GM19240 (cell line): ENCODE data around the gene HDGFL3.
"Not testable (repeated sequence)": the region's sequence is repeated elsewhere in the genome, so short reads cannot be mapped to it uniquely, and the experiment has no call there.

Source experiments
- DNase-seq: peaks from one replicate; pipeline ENCODE4 v3.0.0; 2011; ENCODE audit warnings: low spot score; ENCODE audit not compliant: insufficient read length

Gene HDGFL3

DNA sequence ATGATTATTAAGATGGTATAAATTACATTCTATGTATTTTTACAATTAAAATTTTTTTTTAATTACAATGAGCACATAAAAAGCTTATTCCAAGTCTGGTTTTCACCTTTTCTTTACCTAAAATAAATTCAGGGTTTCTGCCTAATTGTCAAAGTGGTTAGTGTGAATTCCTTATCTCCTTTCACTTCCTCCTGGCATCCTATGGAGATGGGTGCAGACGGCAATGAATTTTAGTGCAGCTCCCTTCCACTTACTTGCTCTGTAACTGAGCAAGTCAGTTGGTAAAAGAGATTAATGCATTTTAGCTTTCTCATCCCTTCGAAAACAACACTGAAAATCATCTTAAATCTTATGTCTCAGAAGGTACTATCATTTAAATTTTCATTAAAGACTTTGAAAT is 13.1 kb downstream of the HDGFL3 start:
- DNase-seq = no peak

DNA sequence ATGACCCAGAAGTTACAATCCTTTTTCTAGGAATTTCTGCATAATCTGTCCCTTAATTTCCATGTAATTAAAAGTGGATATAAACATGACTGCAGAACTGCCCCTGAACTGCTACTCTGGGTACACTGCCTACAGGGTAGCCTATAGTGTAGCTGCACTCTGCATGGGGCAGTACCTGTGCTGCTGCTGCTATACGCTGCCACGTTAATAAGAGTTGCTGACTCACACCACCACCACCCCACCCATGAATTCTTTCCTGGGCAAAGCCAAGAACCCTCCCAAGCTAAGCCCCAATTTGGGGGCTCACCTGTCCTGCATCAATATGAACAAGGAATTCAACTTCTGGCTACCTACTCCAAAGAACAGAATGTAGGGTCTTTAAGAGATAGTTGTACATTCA is 13.9 kb downstream of the HDGFL3 start:
- DNase-seq = no peak

DNA sequence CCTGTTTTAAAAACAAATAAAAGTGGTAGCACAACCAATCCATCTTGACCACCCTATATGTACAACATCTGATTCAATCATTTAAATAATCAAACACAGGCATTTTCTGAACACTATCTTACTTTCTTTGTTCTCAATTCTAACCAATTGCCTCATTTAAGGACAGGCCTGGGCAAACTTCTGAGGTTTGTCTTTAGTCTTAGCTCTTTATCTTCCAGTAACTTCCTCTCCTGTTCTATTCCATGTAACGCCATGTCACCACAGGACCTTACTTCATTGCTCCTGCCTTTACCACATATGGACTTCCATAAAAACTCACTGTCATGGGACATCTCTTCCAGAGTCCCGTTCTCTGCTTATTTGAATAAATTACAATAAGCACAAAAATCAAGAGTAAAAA is 14.9 kb downstream of the HDGFL3 start:
- no peak for DNase-seq

DNA sequence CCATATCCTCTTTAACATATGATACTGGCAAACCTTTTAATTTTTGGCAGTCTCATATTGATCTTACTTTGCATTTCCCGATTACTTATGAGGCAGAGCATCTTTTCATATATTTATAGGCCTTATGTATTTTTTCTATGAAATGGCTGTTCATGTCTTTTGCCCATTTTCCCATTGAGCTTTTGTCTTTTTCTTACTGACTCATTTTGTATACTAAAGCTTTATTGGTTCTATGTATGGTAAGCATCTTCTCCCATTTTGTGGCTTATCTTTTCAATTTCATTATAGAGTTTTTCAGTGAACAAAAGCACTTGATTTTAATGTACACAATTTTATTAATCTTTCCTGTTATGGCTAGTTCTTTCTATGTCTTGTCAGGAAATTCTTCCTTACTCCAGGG is 17.2 kb downstream of the HDGFL3 start:
- DNase-seq = no peak

DNA sequence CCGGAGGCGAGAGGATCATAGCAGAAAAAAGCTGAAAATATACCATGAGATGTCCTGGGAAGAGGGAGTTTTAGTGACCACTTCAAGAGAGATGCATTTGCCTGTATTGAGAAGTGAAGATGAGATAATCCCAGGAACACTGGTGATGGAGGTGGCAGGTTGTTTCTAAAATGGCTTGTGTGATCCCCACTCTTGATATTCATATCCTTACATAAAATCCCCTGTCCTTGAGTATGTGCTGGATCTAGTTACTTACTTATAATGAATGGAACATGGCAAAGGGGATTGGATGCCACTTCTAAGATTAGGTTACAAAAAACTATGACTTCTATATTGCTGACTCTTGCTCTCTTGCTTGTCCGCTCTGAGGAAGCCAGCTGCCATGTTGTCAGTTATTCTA is 22.1 kb downstream of the HDGFL3 start:
- no peak for DNase-seq

DNA sequence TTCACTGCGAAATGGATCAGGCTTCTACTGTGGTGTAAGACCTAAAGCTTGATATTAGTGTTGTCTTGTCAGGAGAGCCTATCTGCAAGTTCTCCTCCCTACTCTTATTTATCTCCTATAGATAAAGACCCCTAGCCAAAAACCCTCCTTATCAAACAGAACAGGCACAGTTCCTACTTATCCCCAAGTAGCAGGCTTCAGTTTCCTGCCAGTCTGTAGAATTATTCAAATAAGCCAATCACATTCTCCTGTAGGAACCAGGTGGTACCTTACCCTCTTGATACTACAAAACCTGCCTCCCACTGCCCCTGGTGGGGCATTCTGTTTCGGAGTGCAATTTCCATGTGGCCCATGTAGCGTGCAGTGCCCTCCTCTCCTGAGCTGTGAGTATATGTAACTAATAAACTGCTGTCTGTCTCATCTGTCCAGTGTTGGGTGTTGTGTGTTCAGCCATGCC is 28.7 kb downstream of the HDGFL3 start:
- no peak for DNase-seq

DNA sequence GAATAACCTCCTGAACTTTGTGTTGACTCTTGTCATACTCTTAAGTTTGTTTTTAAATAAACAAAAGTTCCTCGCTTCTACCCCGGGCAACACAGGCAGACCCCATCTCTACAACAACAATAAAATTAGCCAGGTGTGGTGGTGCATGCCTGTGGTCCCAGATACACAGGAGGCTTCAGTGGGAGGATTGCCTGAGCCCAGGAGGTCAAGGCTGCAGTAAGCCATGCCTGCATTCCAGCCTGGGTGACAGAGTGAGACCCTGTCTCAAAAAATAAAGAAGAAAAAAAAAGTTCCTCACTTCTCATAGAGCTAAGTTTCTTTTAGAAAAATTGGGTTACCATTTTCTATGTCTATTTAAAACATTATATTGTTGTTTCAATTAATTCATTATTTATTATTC is 29.2 kb downstream of the HDGFL3 start:
- no peak for DNase-seq

DNA sequence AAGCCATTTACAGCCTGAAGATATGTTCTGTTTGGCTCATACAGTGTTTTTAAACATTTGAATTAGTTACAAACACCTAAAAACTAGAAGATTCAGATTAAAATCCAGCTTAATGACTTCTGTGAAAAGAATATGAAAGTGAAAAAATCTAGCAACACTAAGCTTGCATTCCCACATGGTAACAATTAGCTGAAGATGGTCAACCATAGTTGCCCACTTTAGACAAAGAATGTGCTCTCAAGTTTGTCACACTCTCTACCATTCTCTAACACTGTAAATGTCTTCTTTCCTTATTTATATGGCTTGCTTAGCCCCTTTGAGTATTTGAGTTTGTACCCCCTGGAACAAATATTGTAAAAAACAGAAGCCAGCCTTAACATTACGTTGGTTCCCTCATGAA is 32.7 kb downstream of the HDGFL3 start:
- DNase-seq = no peak

DNA sequence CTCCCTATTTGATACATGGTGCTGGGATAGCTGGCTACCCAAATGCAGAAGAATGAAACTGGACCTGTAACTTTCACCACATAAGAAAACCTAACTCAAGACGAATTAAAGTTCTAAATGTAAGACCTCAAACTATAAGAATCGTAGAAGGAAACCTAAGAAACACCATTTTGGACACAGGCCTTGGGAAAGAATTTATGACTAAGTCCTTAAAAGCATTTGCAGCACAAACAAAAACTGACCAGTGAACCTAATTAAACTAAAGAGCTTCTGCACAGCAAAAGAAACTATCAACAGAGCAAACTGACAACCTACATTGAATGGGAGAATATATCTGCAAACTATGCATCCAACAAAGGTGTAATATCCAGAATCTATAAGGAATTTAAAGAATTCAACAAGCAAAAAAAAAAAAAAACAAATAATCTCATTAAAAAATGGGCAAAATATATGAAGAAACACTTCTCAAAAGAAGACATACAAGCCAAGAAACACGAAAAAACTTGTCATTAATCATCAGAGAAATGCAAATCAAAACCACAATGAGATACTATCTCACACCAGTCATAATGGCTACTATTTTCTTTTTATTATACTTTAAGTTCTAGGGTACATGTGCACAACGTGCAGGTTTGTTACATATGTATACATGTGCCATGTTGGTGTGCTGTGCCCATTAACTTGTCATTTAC is 37.0 kb downstream of the HDGFL3 start:
- DNase-seq = no peak

DNA sequence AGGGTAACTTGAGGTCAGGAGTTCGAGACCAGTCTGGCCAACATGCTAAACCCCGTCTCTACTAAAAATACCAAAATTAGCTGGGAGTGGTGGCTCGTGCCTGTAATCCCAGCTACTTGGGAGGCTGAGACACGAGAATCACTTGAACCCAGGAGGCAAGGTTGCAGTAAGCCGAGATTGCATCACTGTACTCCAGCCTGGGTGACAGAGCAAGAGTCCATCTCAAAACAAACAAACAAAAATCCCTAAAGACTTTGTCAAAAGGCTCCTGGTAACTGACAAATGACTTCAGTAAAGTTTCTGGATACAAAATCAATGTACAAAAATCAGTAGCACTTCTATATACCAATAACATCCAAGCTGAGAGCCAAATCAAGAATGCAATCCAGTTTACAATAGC is 38.0 kb downstream of the HDGFL3 start:
- not testable (repeated sequence) for DNase-seq

DNA sequence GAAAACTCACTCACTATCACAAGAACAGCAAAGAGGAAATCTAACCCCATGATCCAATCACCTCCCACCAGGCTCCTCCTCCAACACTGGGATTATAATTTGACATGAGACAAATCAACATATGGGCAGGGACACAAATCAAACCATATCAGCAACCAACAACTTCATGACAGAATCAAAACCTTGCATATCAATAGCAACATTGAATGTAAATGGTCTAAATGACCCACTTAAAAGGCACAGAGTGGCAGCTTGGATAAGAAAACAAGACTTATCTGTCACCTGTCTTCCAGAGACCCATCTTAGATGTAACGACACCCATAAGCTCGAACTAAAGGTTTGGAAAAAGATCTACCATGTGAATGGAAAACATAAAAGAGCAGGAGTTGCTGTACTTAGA is 40.8 kb downstream of the HDGFL3 start:
- no peak for DNase-seq

DNA sequence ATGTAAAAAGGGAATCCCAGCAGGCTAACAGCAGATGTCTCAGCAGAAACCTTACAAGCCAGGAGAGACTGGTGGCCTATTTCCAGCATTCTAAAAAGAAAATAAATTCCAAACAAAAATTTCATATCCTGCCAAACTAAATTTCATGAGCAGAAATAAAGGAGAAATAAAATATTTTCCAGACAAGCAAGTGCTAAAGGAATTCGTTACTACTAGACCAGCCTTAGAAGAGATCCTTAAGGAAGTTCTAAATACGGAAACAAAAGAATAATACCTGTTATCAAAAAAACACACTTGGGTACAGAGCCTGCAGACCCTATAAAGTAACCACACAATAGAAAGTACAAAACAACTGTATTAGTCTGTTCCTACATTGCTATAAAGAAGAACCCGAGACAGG is 41.4 kb downstream of the HDGFL3 start:
- no peak for DNase-seq

DNA sequence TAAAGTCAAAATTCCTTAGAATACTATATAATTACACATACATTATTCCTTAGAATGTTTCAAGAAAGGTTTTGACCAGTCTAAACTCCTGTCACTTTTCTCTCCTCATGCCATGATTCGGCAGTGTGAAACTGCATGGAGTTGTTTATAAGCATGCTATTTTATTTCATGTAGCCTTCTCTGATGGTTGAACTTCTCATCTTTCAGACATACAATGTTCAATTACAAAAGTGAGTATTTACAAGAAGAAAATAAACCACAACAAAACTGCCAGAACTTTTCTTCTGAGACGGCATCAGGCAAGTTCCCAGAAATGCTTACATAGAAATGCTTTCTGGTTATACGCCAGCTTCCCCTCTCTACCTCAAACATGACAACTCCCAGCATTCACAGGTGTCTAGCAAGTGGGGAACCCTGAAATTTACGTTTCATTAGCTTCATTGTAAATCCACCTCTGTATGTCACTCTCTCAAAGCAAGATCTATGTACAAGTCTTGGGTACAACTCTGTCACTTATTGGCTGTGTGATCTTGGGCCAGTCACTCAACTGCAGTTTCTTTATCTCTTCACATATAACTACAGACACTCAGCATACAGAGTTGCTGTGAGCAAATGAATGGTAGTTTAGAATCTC is 42.7 kb downstream of the HDGFL3 start:
- DNase-seq = no peak

DNA sequence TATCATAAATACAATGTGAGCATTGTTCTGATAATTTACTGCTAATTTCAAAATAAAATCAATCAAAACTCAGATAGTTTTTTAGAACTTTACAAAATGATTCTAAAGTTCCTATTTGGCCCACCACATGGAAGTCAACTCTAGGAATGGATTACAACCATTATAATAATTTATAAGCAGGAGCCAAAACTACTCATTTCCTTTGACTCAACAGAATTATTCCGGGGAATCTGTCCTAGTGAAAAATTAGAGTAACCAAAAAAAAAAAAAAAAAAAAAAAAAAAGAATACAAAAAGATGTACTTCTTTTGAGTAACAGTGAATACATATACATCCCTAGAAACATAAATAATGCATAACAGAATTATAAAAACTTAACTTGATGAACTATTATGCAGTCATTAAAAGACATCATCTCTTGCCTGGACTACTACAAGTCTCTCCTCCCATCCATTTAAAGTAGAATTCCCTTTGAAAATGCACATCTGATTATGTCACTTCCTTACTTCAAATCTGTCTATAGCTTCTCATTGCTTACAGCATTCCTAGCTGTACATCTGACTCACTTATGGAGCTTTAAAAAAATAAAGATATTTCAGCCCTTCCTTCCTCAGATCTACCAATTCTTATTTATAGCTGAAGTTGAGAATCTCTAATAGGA is 43.4 kb downstream of the HDGFL3 start:
- no peak for DNase-seq

DNA sequence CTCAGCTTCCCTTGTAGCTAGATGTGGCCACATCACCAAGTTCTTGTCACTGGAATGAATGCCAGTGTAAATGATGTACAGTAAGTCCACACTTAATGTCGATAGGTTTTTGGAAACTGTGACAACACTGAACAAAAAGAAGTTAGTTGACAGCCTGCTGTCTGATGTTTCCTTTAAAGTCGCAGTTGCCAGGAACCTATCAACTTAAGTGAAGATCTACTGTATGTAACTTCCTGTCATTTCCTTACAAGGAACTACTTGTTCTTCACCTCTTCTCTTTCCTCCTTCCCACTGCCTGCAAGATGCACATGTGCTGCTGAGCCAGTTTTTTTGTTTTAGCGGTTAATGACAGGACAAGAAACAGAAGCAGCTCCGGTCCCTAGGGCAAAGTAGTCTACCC is 44.6 kb downstream of the HDGFL3 start:
- no peak for DNase-seq

DNA sequence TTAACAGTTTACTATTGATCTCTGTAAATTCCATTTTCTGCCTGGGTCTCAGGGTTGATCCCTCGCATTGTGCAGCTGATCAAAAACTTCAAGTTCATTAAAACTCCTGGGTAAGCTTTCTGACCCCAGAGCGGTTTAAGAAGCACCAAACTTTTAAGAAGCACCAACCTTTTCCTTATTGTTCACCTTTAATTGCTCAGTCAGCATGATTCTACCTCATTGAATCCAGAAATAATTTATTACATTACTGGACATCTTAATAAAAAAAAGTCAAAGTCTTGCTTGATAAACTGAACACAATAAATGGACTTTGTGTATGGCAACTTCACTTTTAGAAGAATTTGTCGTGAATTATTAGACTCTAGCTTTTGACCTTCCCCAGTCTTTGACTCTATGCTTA is 46.9 kb downstream of the HDGFL3 start:
- no peak for DNase-seq

DNA sequence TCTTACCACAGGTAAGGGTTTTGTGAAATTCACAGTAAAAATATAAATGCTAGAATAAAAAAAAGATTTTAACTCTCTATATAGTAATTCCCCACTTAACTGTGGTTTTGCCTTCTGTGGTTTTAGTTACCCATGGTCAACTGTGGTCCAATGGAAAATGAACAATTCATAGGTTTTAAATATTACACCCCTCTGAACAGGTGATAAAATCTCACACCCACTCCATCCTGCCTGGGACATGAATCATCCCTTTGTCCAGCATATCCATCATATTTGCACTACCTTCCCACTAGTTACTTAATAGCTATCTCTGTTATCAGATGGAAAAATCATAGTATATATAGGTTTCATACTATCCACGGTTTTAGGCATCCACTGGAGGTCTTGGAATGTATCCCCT is 49.2 kb downstream of the HDGFL3 start:
- DNase-seq = no peak

DNA sequence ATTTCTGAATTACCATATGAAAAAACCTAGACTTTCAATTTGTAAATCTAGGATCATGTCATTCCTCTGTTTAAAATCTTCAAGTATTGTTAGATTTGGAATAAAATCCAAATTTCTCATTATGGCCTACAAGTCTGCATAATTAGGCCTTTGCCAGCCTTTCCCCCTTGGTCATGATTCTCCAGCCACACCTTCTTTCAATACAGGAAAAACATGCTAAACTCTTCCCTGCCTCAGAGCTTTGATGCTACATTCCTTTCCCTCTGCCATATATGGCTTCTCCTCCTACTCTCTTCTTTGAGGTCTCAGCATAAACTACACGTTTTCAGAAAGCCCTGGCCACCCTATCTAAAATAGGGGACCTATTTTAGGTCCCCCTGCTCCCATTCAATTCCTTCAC is 51.7 kb downstream of the HDGFL3 start:
- DNase-seq = no peak

DNA sequence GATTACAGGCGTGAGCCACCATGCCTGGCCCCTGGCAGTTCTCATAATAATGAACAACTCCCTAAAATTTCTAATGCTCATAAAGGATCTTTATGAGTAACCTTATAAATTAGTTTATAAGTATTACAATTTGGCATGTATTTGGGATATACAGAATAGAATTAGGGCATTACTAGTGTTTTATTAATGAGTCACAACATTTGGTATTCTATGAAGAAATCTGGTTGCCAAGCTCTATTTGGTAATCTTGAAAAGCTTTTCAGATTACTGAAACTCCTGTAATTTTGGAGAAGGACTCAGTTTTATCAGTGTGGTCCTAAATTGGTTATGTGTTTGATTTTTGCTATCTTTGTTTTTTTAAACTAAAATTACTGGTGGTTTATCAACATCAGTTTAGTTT is 54.3 kb downstream of the HDGFL3 start:
- no peak for DNase-seq

DNA sequence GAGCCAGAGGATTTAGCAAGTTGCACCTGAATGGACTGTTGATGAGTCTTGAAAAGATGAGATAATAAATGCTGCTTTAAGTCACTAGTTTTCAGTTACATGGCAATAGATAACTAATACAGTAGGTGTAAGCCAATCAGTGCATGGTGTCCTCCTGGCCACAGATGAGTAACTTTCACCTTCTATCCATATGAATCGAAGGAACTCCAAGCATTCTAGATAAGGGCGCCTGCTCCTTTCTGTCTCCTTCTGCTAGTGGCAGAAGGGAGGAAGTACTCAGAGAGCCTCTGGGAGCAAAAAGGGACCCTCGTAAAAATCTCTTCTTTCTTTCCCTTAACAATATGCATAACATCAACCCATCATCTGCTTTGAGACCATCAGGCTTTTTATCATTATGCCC is 62.9 kb downstream of the HDGFL3 start:
- no peak for DNase-seq

DNA sequence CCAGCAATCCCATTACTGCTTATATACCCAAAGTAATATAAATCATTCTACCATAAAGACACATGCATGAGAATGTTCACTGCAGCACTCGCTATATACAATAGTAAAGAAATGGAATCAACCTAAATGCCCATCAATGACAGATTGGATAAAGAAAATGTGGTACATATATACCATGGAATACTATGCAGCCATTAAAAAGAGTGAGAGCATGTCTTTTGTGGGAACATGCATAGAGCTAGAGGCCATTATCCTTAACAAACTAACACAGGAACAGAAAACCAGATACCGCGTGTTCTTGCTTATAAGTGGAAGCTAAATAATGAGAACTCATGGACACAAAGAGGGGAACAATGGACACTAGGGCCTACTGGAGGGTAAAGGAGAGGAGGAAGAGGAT is 65.5 kb downstream of the HDGFL3 start:
- DNase-seq = not testable (repeated sequence)

DNA sequence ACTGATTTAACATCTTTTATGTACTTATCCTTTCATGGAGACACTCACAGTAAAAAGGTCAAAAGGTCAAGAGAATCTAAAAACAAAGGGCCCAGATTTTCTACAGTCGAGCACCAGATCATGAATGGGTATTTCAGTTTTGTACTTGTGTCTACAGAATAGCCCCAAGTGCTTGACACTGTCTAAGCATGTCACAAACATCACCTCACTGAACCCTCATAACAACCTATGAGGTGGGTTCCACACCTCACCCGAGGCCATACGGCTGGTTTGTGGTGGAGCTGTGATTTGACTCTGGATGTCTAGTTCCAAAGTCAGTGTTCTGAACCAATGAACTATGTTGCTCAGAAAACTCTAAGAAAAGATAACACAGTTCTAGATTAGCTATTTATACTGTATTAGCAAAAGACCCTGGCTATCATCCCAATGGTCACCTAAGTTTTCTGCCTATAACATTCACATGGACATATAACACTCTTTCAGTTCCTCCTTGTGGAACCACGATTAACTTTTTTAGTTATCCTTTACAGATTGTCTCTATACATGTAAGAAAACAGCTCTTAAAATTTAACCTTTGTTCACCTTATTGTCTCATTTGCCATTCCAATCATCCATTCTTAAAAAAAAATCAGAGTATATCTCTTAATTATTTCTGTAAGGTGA is 74.6 kb downstream of the HDGFL3 start:
- no peak for DNase-seq
